Gastrocnemius medialis (tissue), 4 donors: ENCODE results near the gene C1QTNF3.

Experiments used
- POLR2A ChIP-seq, 2 donors: fragments of 450-650 bp; IDR thresholded peaks; one replicate each; pipeline ENCODE4 v1.6.1; 2017; ENCODE audit warnings: antibody characterized with exemption in 2 of 2, mild to moderate bottlenecking in 2 of 2, moderate library complexity in 2 of 2
- TF ChIP-seq, protein P1 (sequence below), 5 experiments: fragments of 450-650 bp in 3 of 5; fragments of 200-600 bp in 2 of 5; sonication (generic) in 2 of 5; IDR thresholded peaks in 4 of 5; conservative IDR thresholded peaks in 1 of 5; 1 replicate in 4 of 5; 2 replicates in 1 of 5; pipeline ENCODE4 v1.5.1; 2016 to 2019; ENCODE audit warnings: antibody characterized with exemption in 5 of 5, mild to moderate bottlenecking in 3 of 5, moderate library complexity in 3 of 5

DNA sequence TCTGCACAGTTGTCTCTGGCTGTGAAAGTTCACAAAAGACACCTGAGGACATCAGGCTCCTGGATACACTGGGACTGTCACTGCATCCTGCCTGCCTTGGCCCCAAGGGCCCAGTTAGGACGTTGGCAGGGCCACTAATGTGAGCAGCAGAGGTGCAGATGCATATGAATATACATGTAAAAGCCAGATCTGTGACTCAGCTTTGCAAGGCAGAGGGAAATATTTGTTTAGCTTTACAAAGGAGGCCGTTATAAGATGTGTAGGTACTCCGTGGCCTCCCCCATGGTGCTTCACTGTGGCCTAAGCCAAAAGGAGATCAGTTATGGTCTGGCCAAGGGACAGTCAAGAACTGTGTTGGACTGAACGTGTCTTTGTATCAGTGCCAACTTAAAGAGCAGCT is 4.1 kb upstream of the C1QTNF3 start:
- TF ChIP-seq, protein P1, sequence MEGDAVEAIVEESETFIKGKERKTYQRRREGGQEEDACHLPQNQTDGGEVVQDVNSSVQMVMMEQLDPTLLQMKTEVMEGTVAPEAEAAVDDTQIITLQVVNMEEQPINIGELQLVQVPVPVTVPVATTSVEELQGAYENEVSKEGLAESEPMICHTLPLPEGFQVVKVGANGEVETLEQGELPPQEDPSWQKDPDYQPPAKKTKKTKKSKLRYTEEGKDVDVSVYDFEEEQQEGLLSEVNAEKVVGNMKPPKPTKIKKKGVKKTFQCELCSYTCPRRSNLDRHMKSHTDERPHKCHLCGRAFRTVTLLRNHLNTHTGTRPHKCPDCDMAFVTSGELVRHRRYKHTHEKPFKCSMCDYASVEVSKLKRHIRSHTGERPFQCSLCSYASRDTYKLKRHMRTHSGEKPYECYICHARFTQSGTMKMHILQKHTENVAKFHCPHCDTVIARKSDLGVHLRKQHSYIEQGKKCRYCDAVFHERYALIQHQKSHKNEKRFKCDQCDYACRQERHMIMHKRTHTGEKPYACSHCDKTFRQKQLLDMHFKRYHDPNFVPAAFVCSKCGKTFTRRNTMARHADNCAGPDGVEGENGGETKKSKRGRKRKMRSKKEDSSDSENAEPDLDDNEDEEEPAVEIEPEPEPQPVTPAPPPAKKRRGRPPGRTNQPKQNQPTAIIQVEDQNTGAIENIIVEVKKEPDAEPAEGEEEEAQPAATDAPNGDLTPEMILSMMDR (IDR thresholded peaks at IDR 0.05 in 4 of 5, conservative IDR thresholded peaks at IDR 0.05 in 1 of 5), result no peak
- no peak for TF ChIP-seq POLR2A (IDR thresholded peaks at IDR 0.05)
